Smooth muscle cell (in vitro differentiated cells): Measurements from ENCODE around the gene SERPINB7. TPM values are rescaled to one million over a fixed set of nuclear protein-coding genes. Genes with fewer than 3 reads are reported as not detected.
A peak's percentile ranks its signal among the peaks of the same experiment; 100 is the strongest.

Source experiments
- DNase-seq: peaks from one replicate; lab custom pipeline; 2025; ENCODE audit not compliant: unreplicated experiment; lab: John Stamatoyannopoulos, UW
- H2AFZ ChIP-seq: fragments of 200-600 bp; sonication (generic); 2 replicates; pipeline ENCODE4 v1.6.0; 2016; ENCODE audit warnings: antibody characterized with exemption, low read depth, mild to moderate bottlenecking
- H3F3A ChIP-seq: fragments of 200-600 bp; sonication (generic); 2 replicates; pipeline ENCODE4 v1.6.0; 2017; ENCODE audit warnings: antibody characterized with exemption, low read depth
- H3K27ac ChIP-seq: fragments of 200-600 bp; sonication (generic); 2 replicates; pipeline ENCODE4 v1.5.1; 2016; ENCODE audit warnings: low read depth, mild to moderate bottlenecking
- H3K27me3 ChIP-seq: fragments of 200-600 bp; sonication (generic); 2 replicates; pipeline ENCODE4 v1.6.1; 2016; ENCODE audit warnings: low read depth, mild to moderate bottlenecking
- H3K36me3 ChIP-seq: fragments of 200-600 bp; sonication (generic); 2 replicates; pipeline ENCODE4 v1.5.1; 2016; ENCODE audit warnings: low read depth
- H3K4me1 ChIP-seq: fragments of 200-600 bp; sonication (generic); 2 replicates; pipeline ENCODE4 v1.5.1; 2016; ENCODE audit warnings: low read depth
- H3K4me2 ChIP-seq: fragments of 200-600 bp; sonication (generic); 2 replicates; pipeline ENCODE4 v1.6.0; 2016; ENCODE audit warnings: mild to moderate bottlenecking
- H3K4me3 ChIP-seq: fragments of 200-600 bp; sonication (generic); 2 replicates; pipeline ENCODE4 v1.5.1; 2016; ENCODE audit warnings: mild to moderate bottlenecking
- H3K79me2 ChIP-seq: fragments of 200-600 bp; sonication (generic); 2 replicates; pipeline ENCODE4 v1.6.0; 2016; ENCODE audit warnings: low read depth, mild to moderate bottlenecking
- H3K9ac ChIP-seq: fragments of 200-600 bp; sonication (generic); 2 replicates; pipeline ENCODE4 v1.6.0; 2016; ENCODE audit warnings: low read depth
- H3K9me3 ChIP-seq: fragments of 200-600 bp; sonication (generic); replicated peaks from 2 replicates; pipeline ENCODE4 v1.5.1; 2016; ENCODE audit warnings: low read depth
- H4K20me1 ChIP-seq: fragments of 200-600 bp; sonication (generic); 2 replicates; pipeline ENCODE4 v1.6.0; 2016; ENCODE audit warnings: low read depth
- CTCF ChIP-seq: fragments of 200-600 bp; sonication (generic); IDR thresholded peaks from 2 replicates; pipeline ENCODE4 v1.5.1; 2017; ENCODE audit warnings: borderline replicate concordance, mild to moderate bottlenecking, antibody characterized with exemption; ENCODE audit not compliant: insufficient read depth, poor library complexity, severe bottlenecking
- WGBS: methylation state at CpG from one replicate; pipeline ENCODE4 v1.1.7; 2016; ENCODE audit warnings: low lambda C conversion rate; 5-methylcytosine and 5-hydroxymethylcytosine counted together
- polyA plus RNA-seq: library from polyadenylated mRNA; unstranded; fragments of >200 nt; fragmentation: Nextera tagmentation; extraction: Ambion mirVana; gene quantifications from 2 replicates; pipeline ENCODE4 v1.2.1, GENCODE V29; 2016
- total RNA-seq: library from RNA; depleted of rRNA; stranded (reverse); fragments of >200 nt; gene quantifications from 2 replicates; pipeline ENCODE4 v1.2.3, GENCODE V29; 2014

Gene SERPINB7
- total and polyA plus RNA-seq, 2 experiments from 2014 or later, result 18.4 to 174 TPM

GRCh38 chr18:63834471-63835113, 59.4 kb downstream of the SERPINB7 start:
- Histone ChIP-seq H3K27ac (no peak overlapping the region), H3K27me3 (no peaks in the 10 kb centered on the region), H3K4me3 (no peak overlapping the region), H3K79me2 (no peaks in the 10 kb centered on the region), H4K20me1 (no peaks in the 10 kb centered on the region), H2AFZ (no peak overlapping the region), H3K9ac (no peak overlapping the region), H3K4me1 (no peaks in the 10 kb centered on the region), H3K9me3 (no peaks in the 10 kb centered on the region), H3K36me3 (no peaks in the 10 kb centered on the region), H3K4me2 (no peak overlapping the region), H3F3A (peaks cover 3% of the 10 kb centered on the region)
- DNase-seq, result no peak
- TF ChIP-seq CTCF, result no peak
- 71% methylated on average over 4 of the region's 4 CpGs for WGBS

GRCh38 chr18:63836456-63836855, 61.2 kb downstream of the SERPINB7 start:
- no peaks in the 10 kb centered on the region for H3K27me3 ChIP-seq
- H3K4me3 ChIP-seq, result no peak overlapping the region
- H3F3A ChIP-seq, result no peaks in the 10 kb centered on the region
- WGBS, result 78% methylated on average over 3 of the region's 3 CpGs
- no peak for DNase-seq
- no peaks in the 10 kb centered on the region for H3K79me2 ChIP-seq
- H3K27ac ChIP-seq, result no peak overlapping the region
- no peaks in the 10 kb centered on the region for H3K4me1 ChIP-seq
- TF ChIP-seq CTCF, result no peak
- H3K9ac ChIP-seq, result no peak overlapping the region
- no peaks in the 10 kb centered on the region for H3K36me3 ChIP-seq
- peak overlapping the region; percentile 10 for H2AFZ ChIP-seq
- H4K20me1 ChIP-seq, result no peaks in the 10 kb centered on the region
- H3K9me3 ChIP-seq, result no peaks in the 10 kb centered on the region
- H3K4me2 ChIP-seq, result no peak overlapping the region

GRCh38 chr18:63837590-63837989, 62.4 kb downstream of the SERPINB7 start:
- TF ChIP-seq CTCF, result no peak
- Histone ChIP-seq H3K79me2 (no peaks in the 10 kb centered on the region), H2AFZ (peak overlapping the region; percentile 13), H3K27ac (no peak overlapping the region), H3K27me3 (no peaks in the 10 kb centered on the region), H3K36me3 (no peaks in the 10 kb centered on the region), H3K9ac (no peak overlapping the region), H4K20me1 (no peaks in the 10 kb centered on the region), H3F3A (no peaks in the 10 kb centered on the region), H3K4me2 (no peak overlapping the region), H3K4me1 (no peaks in the 10 kb centered on the region), H3K9me3 (no peaks in the 10 kb centered on the region), H3K4me3 (no peak overlapping the region)
- DNase-seq, result no peak
- WGBS, result 90% methylated on average over 5 of the region's 5 CpGs

GRCh38 chr18:63843008-63843407, 67.8 kb downstream of the SERPINB7 start:
- Histone ChIP-seq H2AFZ (no peak overlapping the region), H3K36me3 (no peaks in the 10 kb centered on the region), H3K4me2 (no peak overlapping the region), H3K4me1 (no peaks in the 10 kb centered on the region), H3K9me3 (no peaks in the 10 kb centered on the region), H4K20me1 (no peaks in the 10 kb centered on the region), H3K27me3 (peaks cover 3% of the 10 kb centered on the region), H3K4me3 (no peak overlapping the region), H3K79me2 (no peaks in the 10 kb centered on the region), H3K27ac (no peak overlapping the region), H3F3A (no peaks in the 10 kb centered on the region), H3K9ac (no peak overlapping the region)
- no peak for DNase-seq
- WGBS, result 66% methylated on average over 7 of the region's 7 CpGs
- no peak for TF ChIP-seq CTCF
